Natural killer cell (primary cell): ENCODE data around the gene ZBED2. TPM values are rescaled to one million over a fixed set of nuclear protein-coding genes. Genes with fewer than 3 reads are reported as not detected.

ENCODE experiments used
- ATAC-seq, 3 donors: fragments of 150-1000 bp in 2 of 3; fragments of 200-7000 bp in 1 of 3; cut with Tn5 transposase; 1 replicate in 1 of 3; 2 replicates in 2 of 3; pipeline ENCODE4 v1.10.0; 2021; ENCODE audit warnings: mild to moderate bottlenecking in 2 of 3, moderate library complexity in 2 of 3
- DNase-seq, 2 donors: peaks; one replicate each; pipeline versions ENCODE4 v3.0.0 to v3.0.0-alpha.2; 2013 to 2021; ENCODE audit warnings: mixed read lengths in 1 of 2
- H3K27ac ChIP-seq: one replicate; pipeline ENCODE4 v1.5.1; 2013; ENCODE audit warnings: mild to moderate bottlenecking, low read length
- H3K27me3 ChIP-seq: one replicate; pipeline ENCODE4 v1.6.1; 2013; ENCODE audit warnings: low read length; ENCODE audit not compliant: control insufficient read depth, insufficient read depth
- H3K36me3 ChIP-seq: one replicate; pipeline ENCODE4 v1.6.1; 2013; ENCODE audit warnings: low read length; ENCODE audit not compliant: control insufficient read depth, insufficient read depth
- H3K4me1 ChIP-seq: one replicate; pipeline ENCODE4 v1.6.1; 2013; ENCODE audit warnings: low read length; ENCODE audit not compliant: control insufficient read depth, insufficient read depth
- H3K4me3 ChIP-seq: one replicate; pipeline ENCODE4 v1.5.1; 2013; ENCODE audit warnings: low read length
- H3K9me3 ChIP-seq: one replicate; pipeline ENCODE4 v1.6.1; 2013; ENCODE audit warnings: low read length; ENCODE audit not compliant: control insufficient read depth, insufficient read depth
- H3K27ac Mint-ChIP-seq, 2 donors: one replicate each; pipeline ENCODE4 v1.8.0; 2022; ENCODE audit warnings: mild to moderate bottlenecking in 2 of 2, mixed read lengths in 2 of 2, moderate library complexity in 1 of 2
- H3K27me3 Mint-ChIP-seq, 2 donors: one replicate each; pipeline ENCODE4 v1.8.0; 2022; ENCODE audit warnings: low read depth in 2 of 2, mixed read lengths in 2 of 2
- H3K36me3 Mint-ChIP-seq: one replicate; pipeline ENCODE4 v1.8.0; 2022; ENCODE audit warnings: mixed read lengths
- H3K4me1 Mint-ChIP-seq, 2 donors: one replicate each; pipeline ENCODE4 v1.8.0; 2022; ENCODE audit warnings: mixed read lengths in 2 of 2
- H3K4me3 Mint-ChIP-seq: one replicate; pipeline ENCODE4 v1.8.0; 2022; ENCODE audit warnings: mild to moderate bottlenecking, moderate library complexity, mixed read lengths
- H3K9me3 Mint-ChIP-seq, 2 donors: one replicate each; pipeline ENCODE4 v1.8.0; 2022; ENCODE audit warnings: mixed read lengths in 2 of 2
- CTCF ChIP-seq: fragments of 200-600 bp; IDR thresholded peaks from one replicate; pipeline ENCODE4 v1.8.0; 2022; ENCODE audit warnings: antibody characterized with exemption
- WGBS: methylation state at CpG from one replicate; pipeline ENCODE4 v1.1.7; 2013; ENCODE audit warnings: missing lambda C conversion rate; ENCODE audit not compliant: insufficient coverage; 5-methylcytosine and 5-hydroxymethylcytosine counted together
- intact Hi-C: fragments of 100-400 bp; cut with micrococcal nuclease; formaldehyde crosslinking; loops from one replicate; pipeline ENCODE4 v1.14.2; 2022
- total RNA-seq, 4 donors: library from RNA; stranded (reverse); fragments of 120-200 nt in 1 of 4; gene quantifications; one replicate each; pipeline versions ENCODE4 v1.2.3 to v1.2.4, GENCODE V29; 2013 to 2022

Gene ZBED2
- total RNA-seq, 3 donors from 2014 or later (not counting 1 experiment from before 2014, with no cell fraction given), result 0.26 TPM; not detected in 2

GRCh38 chr3:111603679-111604078 is 8.5 kb upstream of the ZBED2 start:
- H3K9me3 Mint-ChIP-seq, result peaks cover 0 to 2% of the 10 kb centered on the region in 2 donors
- TF ChIP-seq CTCF, result no peak
- peak overlapping the region in 1 of 2 donors; percentile 9 for H3K27ac Mint-ChIP-seq
- no peaks in the 10 kb centered on the region for H3K27me3 ChIP-seq
- DNase-seq (no peak), ATAC-seq (no peak)
- peaks cover 41% of the 10 kb centered on the region for H3K36me3 ChIP-seq
- WGBS, result 73% methylated on average over 1 of the region's 1 CpG
- H3K4me3 Mint-ChIP-seq, result no peak overlapping the region
- H3K4me1 Mint-ChIP-seq, result peaks cover 19% of the 10 kb centered on the region in 2 donors
- no peaks in the 10 kb centered on the region for H3K9me3 ChIP-seq
- H3K4me1 ChIP-seq, result peaks cover 7% of the 10 kb centered on the region
- peaks cover 21% of the 10 kb centered on the region for H3K36me3 Mint-ChIP-seq
- no peak overlapping the region for H3K27ac ChIP-seq
- no peak overlapping the region for H3K4me3 ChIP-seq
- intact Hi-C loops, result no loop called here
- H3K27me3 Mint-ChIP-seq, result no peaks in the 10 kb centered on the region

GRCh38 chr3:111601810-111602209 is 6.7 kb upstream of the ZBED2 start:
- H3K4me1 ChIP-seq, result peaks cover 3% of the 10 kb centered on the region
- H3K4me3 ChIP-seq, result no peak overlapping the region
- TF ChIP-seq CTCF, result no peak
- peaks cover 8 to 15% of the 10 kb centered on the region in 2 donors for H3K4me1 Mint-ChIP-seq
- H3K36me3 Mint-ChIP-seq, result peaks cover 28% of the 10 kb centered on the region
- no peak overlapping the region for H3K27ac Mint-ChIP-seq
- no peaks in the 10 kb centered on the region for H3K9me3 ChIP-seq
- no peak for DNase-seq
- no peaks in the 10 kb centered on the region for H3K27me3 Mint-ChIP-seq
- no peaks in the 10 kb centered on the region for H3K27me3 ChIP-seq
- no peak overlapping the region for H3K4me3 Mint-ChIP-seq
- H3K36me3 ChIP-seq, result peaks cover 47% of the 10 kb centered on the region
- no peaks in the 10 kb centered on the region for H3K9me3 Mint-ChIP-seq
- WGBS, result no CpG with 5 or more reads among the region's 4 CpGs
- intact Hi-C loops, result no loop called here
- H3K27ac ChIP-seq, result no peak overlapping the region
- ATAC-seq, result no peak

GRCh38 chr3:111598552-111598951 is 3.4 kb upstream of the ZBED2 start:
- intact Hi-C loops, result no loop called here
- peaks cover 15 to 28% of the 10 kb centered on the region in 2 donors for H3K4me1 Mint-ChIP-seq
- H3K36me3 ChIP-seq, result peaks cover 45% of the 10 kb centered on the region

More at GRCh38 chr3:111598552-111598951, 3.4 kb upstream of the ZBED2 start:
- WGBS, result no CpG with 5 or more reads among the region's 2 CpGs
- DNase-seq, result no peak
- no peak overlapping the region for H3K4me3 Mint-ChIP-seq
- peak overlapping the region in 1 of 2 donors; percentile 70 for H3K27ac Mint-ChIP-seq
- no peak overlapping the region for H3K27ac ChIP-seq
- peaks cover 24% of the 10 kb centered on the region for H3K36me3 Mint-ChIP-seq
- H3K9me3 ChIP-seq, result no peaks in the 10 kb centered on the region
- ATAC-seq, result no peak
- no peak overlapping the region for H3K4me3 ChIP-seq
- H3K4me1 ChIP-seq, result peaks cover 3% of the 10 kb centered on the region
- H3K9me3 Mint-ChIP-seq, result no peaks in the 10 kb centered on the region
- TF ChIP-seq CTCF, result no peak
- no peaks in the 10 kb centered on the region for H3K27me3 ChIP-seq
- no peaks in the 10 kb centered on the region for H3K27me3 Mint-ChIP-seq
